HepG2 (cell line): ENCODE results near the gene NPS. TPM values are rescaled to one million over a fixed set of nuclear protein-coding genes. Genes with fewer than 3 reads are reported as not detected.

Source experiments
- ATAC-seq: fragments of 200-7000 bp; cut with Tn5 transposase; 3 replicates; pipeline ENCODE4 v1.9.1; 2020; ENCODE audit warnings: mild to moderate bottlenecking, moderate library complexity
- BruUV-seq: library from RNA; stranded (reverse); fragments of 400-500 nt; replicated peaks from 2 replicates; lab custom pipeline; 2021; lab: Mats Ljungman, UMichigan
- CTCF ChIA-PET: fragments of 300-600 bp; formaldehyde crosslinking; extraction: SDS; loops from one replicate; lab custom pipeline; 2021; ENCODE audit warnings: low total read pairs, inconsistent platforms, low intra/inter-chr PET ratio; lab: Yijun Ruan, JAX
- POLR2A ChIA-PET: fragments of 350-600 bp; sonication (Branson Sonifier 250); formaldehyde crosslinking; loops from one replicate; lab custom pipeline; 2020; ENCODE audit warnings: antibody characterized with exemption, inconsistent platforms; lab: Yijun Ruan, JAX
- DNase-seq: peaks from one replicate; pipeline ENCODE4 v3.0.0-alpha.2; 2015; ENCODE audit warnings: low spot score
- FAIRE-seq: peaks from 3 replicates; lab custom pipeline; 2011; peaks lifted over from hg19 to GRCh38; lab: Jason Lieb, UNC
- H2AFZ ChIP-seq: one replicate; pipeline ENCODE4 v1.6.1; 2011; ENCODE audit warnings: low read length, inconsistent platforms
- H3K27ac ChIP-seq: fragments of 300-600 bp; 3 replicates; pipeline ENCODE4 v1.8.0; 2011; ENCODE audit warnings: mixed run types, mild to moderate bottlenecking, mixed read lengths, low read length, inconsistent platforms; ENCODE audit not compliant: insufficient read depth; ENCODE audit errors: extremely low read length
- H3K27me3 ChIP-seq, 2 experiments: fragments of 200-600 bp in 1 of 2; 2 replicates in 1 of 2; 3 replicates in 1 of 2; pipeline versions ENCODE4 v1.6.0 to v1.8.0; 2011; ENCODE audit warnings: low read length in 2 of 2, mild to moderate bottlenecking in 2 of 2, moderate library complexity in 2 of 2, inconsistent platforms in 1 of 2; ENCODE audit not compliant: insufficient read depth in 2 of 2, control insufficient read depth in 1 of 2
- H3K36me3 ChIP-seq, 2 experiments: fragments of 200-600 bp in 1 of 2; replicated peaks in 1 of 2; 2 replicates in 1 of 2; 3 replicates in 1 of 2; pipeline versions ENCODE4 v1.5.1 to v1.8.0; 2011; ENCODE audit warnings: low read length in 2 of 2, inconsistent platforms in 1 of 2; ENCODE audit not compliant: insufficient read depth in 2 of 2, control insufficient read depth in 1 of 2
- H3K4me1 ChIP-seq: 2 replicates; pipeline ENCODE4 v1.5.1; 2012; ENCODE audit warnings: low read length, inconsistent platforms; ENCODE audit not compliant: insufficient read depth
- H3K4me2 ChIP-seq: 2 replicates; pipeline ENCODE4 v1.6.0; 2011; ENCODE audit warnings: low read depth, low read length, inconsistent platforms
- H3K4me3 ChIP-seq, 3 experiments: fragments of 200-600 bp in 1 of 3; sonication (generic), shearing (Covaris generic) in 1 of 3; replicated peaks in 1 of 3; 2 replicates each; pipeline ENCODE4 v1.5.1; 2011 to 2016; ENCODE audit warnings: low read length in 3 of 3, inconsistent platforms in 2 of 3, low read depth in 2 of 3, mild to moderate bottlenecking in 2 of 3, control low read depth in 1 of 3, mixed read lengths in 1 of 3; ENCODE audit not compliant: insufficient read depth in 1 of 3
- H3K79me2 ChIP-seq: one replicate; pipeline ENCODE4 v1.6.1; 2011; ENCODE audit warnings: low read length, inconsistent platforms; ENCODE audit not compliant: insufficient read depth
- H3K9ac ChIP-seq: 2 replicates; pipeline ENCODE4 v1.6.0; 2011; ENCODE audit warnings: mild to moderate bottlenecking, low read depth, low read length, inconsistent platforms; ENCODE audit not compliant: insufficient read depth
- H3K9me3 ChIP-seq: 2 replicates; pipeline ENCODE4 v1.5.1; 2012; ENCODE audit warnings: mild to moderate bottlenecking, low read length
- H4K20me1 ChIP-seq: 2 replicates; pipeline ENCODE4 v1.6.0; 2011; ENCODE audit warnings: inconsistent platforms, mild to moderate bottlenecking, low read length, moderate library complexity; ENCODE audit not compliant: insufficient read depth
- ATF7-NPFF ChIP-seq: sonication (generic); formaldehyde crosslinking; IDR thresholded peaks from 2 replicates; pipeline ENCODE4 v1.8.1; 2023; ENCODE audit warnings: mild to moderate bottlenecking, low read depth, missing genetic modification reagents, moderate library complexity
- BRF2 ChIP-seq: sonication (generic); formaldehyde crosslinking; IDR thresholded peaks from 2 replicates; pipeline ENCODE4 v1.8.1; 2022; ENCODE audit warnings: mild to moderate bottlenecking, missing genetic modification reagents
- KDM2A ChIP-seq: sonication (generic); formaldehyde crosslinking; IDR thresholded peaks from 2 replicates; pipeline ENCODE4 v1.4.0; 2020; ENCODE audit warnings: low read depth, missing genetic modification reagents, borderline replicate concordance
- MEIS2 ChIP-seq: sonication (generic); formaldehyde crosslinking; IDR thresholded peaks from 2 replicates; pipeline ENCODE4 v1.9.0; 2021; ENCODE audit warnings: mild to moderate bottlenecking, missing genetic modification reagents
- MZF1 ChIP-seq: sonication (generic); formaldehyde crosslinking; IDR thresholded peaks from 2 replicates; pipeline ENCODE4 v1.8.1; 2023; ENCODE audit warnings: mild to moderate bottlenecking, missing genetic modification reagents, borderline replicate concordance
- RNF2 ChIP-seq: fragments of 450-650 bp; conservative IDR thresholded peaks from 2 replicates; pipeline ENCODE4 v1.6.1; 2016; ENCODE audit warnings: low read depth
- SOX13 ChIP-seq, 3 experiments: fragments of 450-650 bp in 1 of 3; sonication (generic) in 1 of 3; formaldehyde crosslinking in 1 of 3; IDR thresholded peaks in 2 of 3; conservative IDR thresholded peaks in 1 of 3; 2 replicates each; pipeline versions ENCODE4 v1.5.0 to v1.6.1; 2016 to 2020; ENCODE audit warnings: antibody characterized with exemption in 1 of 3, mild to moderate bottlenecking in 1 of 3, missing compliant biosample characterization in 1 of 3, missing genetic modification reagents in 1 of 3, moderate library complexity in 1 of 3
- SP1 ChIP-seq, 2 experiments: fragments of 450-650 bp in 1 of 2; sonication (generic) in 1 of 2; formaldehyde crosslinking in 1 of 2; IDR thresholded peaks; 2 replicates each; pipeline versions ENCODE4 v1.4.0 to v1.6.1; 2016 to 2020; ENCODE audit warnings: missing genetic modification reagents in 1 of 2
- TBX2 ChIP-seq: sonication (generic); formaldehyde crosslinking; IDR thresholded peaks from 2 replicates; pipeline ENCODE4 v1.5.0; 2020; ENCODE audit warnings: missing genetic modification reagents, mild to moderate bottlenecking, borderline replicate concordance
- TRAFD1 ChIP-seq: sonication (generic); formaldehyde crosslinking; IDR thresholded peaks from 2 replicates; pipeline ENCODE4 v1.5.1; 2020; ENCODE audit warnings: missing genetic modification reagents, mild to moderate bottlenecking, borderline replicate concordance
- ZMAT3 ChIP-seq: sonication (generic); formaldehyde crosslinking; conservative IDR thresholded peaks from 2 replicates; pipeline ENCODE4 v1.7.0; 2021; ENCODE audit warnings: missing genetic modification reagents
- ZMYM4 ChIP-seq: sonication (generic); formaldehyde crosslinking; IDR thresholded peaks from 2 replicates; pipeline ENCODE4 v1.8.1; 2023; ENCODE audit warnings: mild to moderate bottlenecking, missing genetic modification reagents
- ZNF207 ChIP-seq: fragments of 450-650 bp; IDR thresholded peaks from 2 replicates; pipeline ENCODE4 v1.6.1; 2016; ENCODE audit warnings: antibody characterized with exemption, borderline replicate concordance
- ZNF556 ChIP-seq: sonication (generic); formaldehyde crosslinking; IDR thresholded peaks from 2 replicates; pipeline ENCODE4 v1.4.0; 2020; ENCODE audit warnings: mild to moderate bottlenecking, missing genetic modification reagents, borderline replicate concordance
- ZNF616 ChIP-seq: sonication (generic); formaldehyde crosslinking; IDR thresholded peaks from 2 replicates; pipeline ENCODE4 v1.5.0; 2020; ENCODE audit warnings: low read depth, mild to moderate bottlenecking, missing genetic modification reagents
- WGBS: methylation state at CpG from one replicate; pipeline ENCODE4 v1.1.6; 2017; ENCODE audit warnings: low lambda C conversion rate; 5-methylcytosine and 5-hydroxymethylcytosine counted together
- in situ Hi-C: cut with HindIII; loops from 2 replicates; pipeline ENCODE4 v1.10.0; 2017; ENCODE audit warnings: low pct_unique_long_range_greater_than_20kb; ENCODE audit not compliant: extremely low pct_ligation_motif_present
- intact Hi-C: fragments of 100-400 bp; cut with micrococcal nuclease; formaldehyde crosslinking; loops from one replicate; pipeline ENCODE4 v1.10.0; 2022; ENCODE audit not compliant: unreplicated experiment
- polyA plus RNA-seq, 8 experiments: library from polyadenylated mRNA; depleted of rRNA in 3 of 8; stranded (reverse) in 7 of 8; unstranded in 1 of 8; fragments of >200 nt; fragmentation: Illumina TruSeq in 4 of 8; extraction: Trizol in 4 of 8; gene quantifications; 2 replicates each; pipeline versions ENCODE4 v1.2.1 to v1.2.3, GENCODE V29; 2011 to 2016; ENCODE audit warnings: low read depth in 4 of 8, missing spikeins in 1 of 8, mixed read lengths in 1 of 8; ENCODE audit not compliant: insufficient read depth in 1 of 8
- total RNA-seq, 5 experiments: library from RNA; depleted of rRNA; stranded (reverse); fragments of >200 nt; fragmentation: Illumina TruSeq; extraction: Trizol; gene quantifications; 2 replicates each; pipeline ENCODE4 v1.2.3, GENCODE V29; 2016; ENCODE audit warnings: low read depth in 1 of 5

NPS gene
- total and polyA plus RNA-seq, 2 of the 13 experiments (the other 11 are each of a cell fraction or from before 2014, with no cell fraction given): not detected

- DNase-seq (no peak), ATAC-seq (no peak), FAIRE-seq (no peak)
- in situ Hi-C loops (no loop called here), intact Hi-C loops (no loop called here)
- H2AFZ ChIP-seq: peak overlapping the region; percentile 23
- WGBS: 1% methylated on average over 8 of the region's 17 CpGs
- peaks cover 0 to 8% of the 10 kb centered on the region in 2 experiments; a peak in 1 of 5 replicates for H3K27me3 ChIP-seq
- no peaks in the 10 kb centered on the region for H3K9me3 ChIP-seq
- H4K20me1 ChIP-seq: no peaks in the 10 kb centered on the region
- H3K4me3 ChIP-seq: no peak overlapping the region
- H3K27ac ChIP-seq: no peak overlapping the region
- H3K4me2 ChIP-seq: no peak overlapping the region
- ChIA-PET CTCF (no interaction called here), POLR2A (no interaction called here)
- H3K4me1 ChIP-seq: no peaks in the 10 kb centered on the region
- no peaks in the 10 kb centered on the region for H3K79me2 ChIP-seq
- H3K9ac ChIP-seq: no peak overlapping the region
- TF ChIP-seq TBX2 (no peak), KDM2A (CRISPR knock-in tag) (no peak), ZMYM4 (CRISPR knock-in tag) (no peak), MEIS2 (no peak), RNF2 (no peak), ZNF207 (no peak), BRF2 (CRISPR knock-in tag) (no peak), ZNF556 (CRISPR knock-in tag) (no peak), ZNF616 (CRISPR knock-in tag) (no peak), TRAFD1 (CRISPR knock-in tag) (no peak), SOX13 (IDR thresholded peaks at IDR 0.05) (no peak), SOX13 (CRISPR knock-in tag; conservative IDR thresholded peaks at IDR 0.05 in 1 of 2, IDR thresholded peaks at IDR 0.05 in 1 of 2) (no peak), MZF1 (CRISPR knock-in tag) (no peak), ATF7-NPFF (CRISPR knock-in tag) (no peak), ZMAT3 (no peak), SP1 (IDR thresholded peaks at IDR 0.05) (no peak), SP1 (CRISPR knock-in tag; IDR thresholded peaks at IDR 0.05) (no peak)
- BruUV-seq: no TSS peak
- no peaks in the 10 kb centered on the region for H3K36me3 ChIP-seq
These were observed 31.7 kb downstream of the NPS start for GRCh38 chr10:127580822-127581221.
